ENCODE data around the gene CXADR. TPM values are rescaled to one million over a fixed set of nuclear protein-coding genes. Genes with fewer than 3 reads are reported as not detected.

CXADR gene
- total RNA-seq, 1 experiment from 2014 or later: 21.7 TPM

DNA sequence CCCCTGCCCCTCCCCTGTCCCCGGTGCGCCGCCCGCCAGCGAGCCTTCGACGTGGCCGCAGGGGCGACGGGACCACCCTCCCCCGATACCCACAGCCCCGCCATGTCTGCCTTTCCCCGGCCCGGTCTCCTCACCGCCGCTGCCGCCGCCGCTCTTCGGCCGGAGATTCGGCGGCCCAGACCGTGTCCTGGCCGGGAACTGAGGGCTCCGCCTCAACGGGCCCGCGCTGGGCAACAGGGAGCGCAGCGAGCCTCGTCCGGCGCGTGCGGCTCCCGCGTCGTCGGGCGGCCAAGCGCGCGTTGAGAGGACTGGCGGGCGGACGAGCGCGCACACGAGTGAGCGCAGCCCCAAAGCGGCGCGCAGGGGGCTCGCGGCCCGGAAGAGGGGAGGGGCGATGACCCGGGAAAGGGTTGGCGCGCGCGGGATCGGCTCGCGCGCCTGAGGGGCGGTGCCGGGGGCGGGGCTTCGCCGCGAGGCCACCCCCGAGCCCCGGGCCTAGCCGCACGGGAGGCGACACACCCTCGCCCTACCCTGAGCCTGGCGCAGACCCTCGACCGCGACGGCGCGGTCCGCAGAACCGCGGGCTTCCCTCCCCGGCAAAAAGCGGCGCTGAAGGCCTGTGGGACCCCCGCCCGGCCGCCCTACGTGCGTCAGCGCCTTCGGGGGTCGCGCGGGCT lies 99.9 kb downstream of the CXADR start, which contains the start of gene BTG3:
TSS of gene BTG3 (minus strand) at position 337 of the 677 bp plus-strand sequence. CDS start 3,757 bp downstream, outside the sequence.
- Histone ChIP-seq H3F3A (ENCODE audit: insufficient read depth, low read depth) (peaks cover 8% of the 10 kb centered on the region; the same call in 1 of the 2 replicates), H3K9me3 (ENCODE audit: insufficient read depth, low read depth) (no peaks in the 10 kb centered on the region), H3K9me2 (ENCODE audit: insufficient read depth) (no peaks in the 10 kb centered on the region), H4K20me1 (ENCODE audit: insufficient read depth) (no peaks in the 10 kb centered on the region), H3K27me3 (ENCODE audit: insufficient read depth, low read depth) (no peaks in the 10 kb centered on the region), H2AFZ (peak within 1 kb of the TSS; percentile 94), H3K4me1 (replicated peaks; ENCODE audit: insufficient read depth) (peaks cover 11% of the 10 kb centered on the region), H3K4me3 (peak within 1 kb of the TSS; percentile 88), H3K79me2 (ENCODE audit: low read depth) (peaks cover 40% of the 10 kb centered on the region), H3K4me2 (peak within 1 kb of the TSS; percentile 81), H3K27ac (peak within 1 kb of the TSS; percentile 45), H3K36me3 (ENCODE audit: low read depth) (no peaks in the 10 kb centered on the region)
- ChIA-PET CTCF (no interaction called here), POLR2A (ENCODE audit: unreplicated experiment) (no interaction called here)
- DNase-seq: peak in 1 of 2 experiments; percentile 67
- intact Hi-C loops (cut with micrococcal nuclease; ENCODE audit: unreplicated experiment): loop anchor here (5.0 kb wide), 1 partner anchor 100 kb away; the partner anchor contains the start of gene CXADR
- TF ChIP-seq CTCF (conservative IDR thresholded peaks at IDR 0.05): no peak
- no TSS peak for BruUV-seq (replicated peaks)

DNA sequence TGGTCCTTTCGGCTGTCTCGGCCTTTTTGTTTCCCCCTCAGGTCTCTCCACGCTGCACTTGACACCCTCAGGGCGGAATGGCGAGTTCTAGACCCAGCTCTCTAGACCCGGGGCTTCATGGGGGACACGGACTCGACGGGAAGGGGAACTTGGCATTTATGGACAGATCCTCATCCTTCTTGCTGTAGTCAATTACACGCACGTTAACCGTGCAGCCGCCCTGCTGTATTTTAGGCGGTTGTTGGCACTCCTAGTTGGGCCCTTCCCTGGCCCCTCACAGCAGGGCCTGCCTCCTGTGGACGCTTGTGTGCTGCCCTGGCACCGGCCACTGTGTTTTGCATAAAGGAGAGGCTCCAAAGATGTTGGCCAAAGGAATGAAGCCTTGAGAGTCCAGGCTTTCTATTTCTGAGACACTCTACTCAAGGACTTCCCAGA lies 100.4 kb downstream of the CXADR start:
- no TSS peak for BruUV-seq (replicated peaks)
- no peaks in the 10 kb centered on the region for H3K36me3 ChIP-seq (ENCODE audit: low read depth)
- H3K9me3 ChIP-seq (ENCODE audit: insufficient read depth, low read depth): no peaks in the 10 kb centered on the region
- POLR2A ChIA-PET (ENCODE audit: unreplicated experiment): no interaction called here
- no peaks in the 10 kb centered on the region for H3K27me3 ChIP-seq (ENCODE audit: insufficient read depth, low read depth)
- H3K4me3 ChIP-seq: peak overlapping the region; percentile 88; the same call in 1 of the 2 replicates
- intact Hi-C loops (cut with micrococcal nuclease; ENCODE audit: unreplicated experiment): loop anchor here (5.0 kb wide), 1 partner anchor 101 kb away; the partner anchor contains the start of gene CXADR
- DNase-seq: peak in 1 of 2 experiments; percentile 9
- peaks cover 8% of the 10 kb centered on the region; the same call in 1 of the 2 replicates for H3F3A ChIP-seq (ENCODE audit: insufficient read depth, low read depth)
- no peak overlapping the region for H2AFZ ChIP-seq
- CTCF ChIA-PET: no interaction called here
- H4K20me1 ChIP-seq (ENCODE audit: insufficient read depth): no peaks in the 10 kb centered on the region
- H3K79me2 ChIP-seq (ENCODE audit: low read depth): peaks cover 35% of the 10 kb centered on the region
- TF ChIP-seq CTCF (conservative IDR thresholded peaks at IDR 0.05): no peak
- no peak for TF ChIP-seq EZH2 (IDR thresholded peaks at IDR 0.05; ENCODE audit: low read depth)
- H3K4me2 ChIP-seq: peak overlapping the region; percentile 81; the same call in 1 of the 2 replicates
- H3K4me1 ChIP-seq (replicated peaks; ENCODE audit: insufficient read depth): peaks cover 11% of the 10 kb centered on the region
- H3K27ac ChIP-seq: no peak overlapping the region
- H3K9me2 ChIP-seq (ENCODE audit: insufficient read depth): no peaks in the 10 kb centered on the region

- CTCF ChIA-PET: no interaction called here
- intact Hi-C loops (cut with micrococcal nuclease; ENCODE audit: unreplicated experiment): no loop called here
- TF ChIP-seq CTCF (conservative IDR thresholded peaks at IDR 0.05): no peak
- TF ChIP-seq EZH2 (IDR thresholded peaks at IDR 0.05; ENCODE audit: low read depth): no peak
Observed at GRCh38 chr21:17616831-17617230, 104.0 kb downstream of the CXADR start.

More at GRCh38 chr21:17616831-17617230, 104.0 kb downstream of the CXADR start:
- Histone ChIP-seq H3K9me3 (ENCODE audit: insufficient read depth, low read depth) (no peaks in the 10 kb centered on the region), H3K79me2 (ENCODE audit: low read depth) (peaks cover under 1% of the 10 kb centered on the region; the same call in 1 of the 2 replicates), H3K4me1 (replicated peaks; ENCODE audit: insufficient read depth) (no peaks in the 10 kb centered on the region), H3K27ac (no peak overlapping the region), H2AFZ (no peak overlapping the region), H3F3A (ENCODE audit: insufficient read depth, low read depth) (peaks cover 8% of the 10 kb centered on the region; the same call in 1 of the 2 replicates), H3K9me2 (ENCODE audit: insufficient read depth) (no peaks in the 10 kb centered on the region), H3K27me3 (ENCODE audit: insufficient read depth, low read depth) (no peaks in the 10 kb centered on the region), H4K20me1 (ENCODE audit: insufficient read depth) (no peaks in the 10 kb centered on the region), H3K4me2 (no peak overlapping the region), H3K36me3 (ENCODE audit: low read depth) (no peaks in the 10 kb centered on the region), H3K4me3 (no peak overlapping the region)
- POLR2A ChIA-PET (ENCODE audit: unreplicated experiment): no interaction called here
- BruUV-seq (replicated peaks): no TSS peak
- no peak for DNase-seq

Data from PC-9 (cell line).